Epidermal melanocyte (primary cell): ENCODE data around the gene CLIC1.

Experiments used
- DNase-seq: peaks from one replicate; pipeline ENCODE4 v3.0.0; 2011; ENCODE audit warnings: low spot score; ENCODE audit not compliant: insufficient read length

The CLIC1 gene

GRCh38 chr6:31739639-31740396 is 3.5 kb upstream of the CLIC1 start, which contains the start of gene MSH5:
TSS of gene MSH5 (plus strand) at chr6:31740005. CDS start at chr6:31740467, 462 bp downstream.
- DNase-seq, result peak; percentile 92

GRCh38 chr6:31737991-31738979 is 2.0 kb upstream of the CLIC1 start:
- peak; percentile 81 for DNase-seq

GRCh38 chr6:31737315-31737990 is 1.1 kb upstream of the CLIC1 start:
- no peak for DNase-seq

GRCh38 chr6:31736768-31737314 is 511 bp upstream of the CLIC1 start:
- DNase-seq, result no peak

- no peak for DNase-seq
These were observed 1.4 kb downstream of the CLIC1 start for GRCh38 chr6:31734821-31735406.

- DNase-seq, result no peak
These were observed 2.0 kb downstream of the CLIC1 start for GRCh38 chr6:31734247-31734820.

GRCh38 chr6:31733734-31734133 is 2.6 kb downstream of the CLIC1 start:
- no peak for DNase-seq

GRCh38 chr6:31732029-31732428 is 4.3 kb downstream of the CLIC1 start:
- no peak for DNase-seq

GRCh38 chr6:31730631-31731086 is 5.7 kb downstream of the CLIC1 start:
- DNase-seq, result no peak

- DNase-seq, result peak; percentile 69
These were observed 6.2 kb downstream of the CLIC1 start for GRCh38 chr6:31729979-31730630.

GRCh38 chr6:31729515-31729978 is 6.8 kb downstream of the CLIC1 start:
- peak; percentile 96 for DNase-seq

- DNase-seq, result no peak
These were observed 7.4 kb downstream of the CLIC1 start, which contains the start of gene DDAH2 for GRCh38 chr6:31728767-31729514. TSS of gene DDAH2 (minus strand) at chr6:31729299. CDS start at chr6:31729161, 138 bp downstream.

GRCh38 chr6:31727717-31728671 is 8.3 kb downstream of the CLIC1 start:
- DNase-seq, result no peak

- no peak for DNase-seq
These were observed 9.2 kb downstream of the CLIC1 start for GRCh38 chr6:31727034-31727716.

GRCh38 chr6:31725502-31726350 is 10.6 kb downstream of the CLIC1 start:
- no peak for DNase-seq

GRCh38 chr6:31723980-31724691 is 12.2 kb downstream of the CLIC1 start:
- no peak for DNase-seq
